RWPE1 (cell line): ENCODE results near the gene CHRNA1.

Experiments
- CTCF ChIA-PET: fragments of 350-600 bp; sonication (Branson Sonifier 250); formaldehyde crosslinking; extraction: SDS; loops from one replicate; lab custom pipeline; 2021; lab: Yijun Ruan, JAX
- POLR2A ChIA-PET: fragments of 400-600 bp; formaldehyde crosslinking; extraction: SDS; loops from one replicate; lab custom pipeline; 2020; ENCODE audit warnings: antibody characterized with exemption; ENCODE audit not compliant: low non-redundant PET; lab: Yijun Ruan, JAX
- DNase-seq: peaks from one replicate; pipeline ENCODE4 v3.0.0; 2012; ENCODE audit warnings: low spot score
- H3K27ac ChIP-seq: fragments of 450-650 bp; 2 replicates; pipeline ENCODE4 v1.5.1; 2017
- CTCF ChIP-seq: fragments of 450-650 bp; conservative IDR thresholded peaks from 2 replicates; pipeline ENCODE4 v1.5.1; 2017; ENCODE audit warnings: low read depth, mild to moderate bottlenecking

Gene CHRNA1

DNA sequence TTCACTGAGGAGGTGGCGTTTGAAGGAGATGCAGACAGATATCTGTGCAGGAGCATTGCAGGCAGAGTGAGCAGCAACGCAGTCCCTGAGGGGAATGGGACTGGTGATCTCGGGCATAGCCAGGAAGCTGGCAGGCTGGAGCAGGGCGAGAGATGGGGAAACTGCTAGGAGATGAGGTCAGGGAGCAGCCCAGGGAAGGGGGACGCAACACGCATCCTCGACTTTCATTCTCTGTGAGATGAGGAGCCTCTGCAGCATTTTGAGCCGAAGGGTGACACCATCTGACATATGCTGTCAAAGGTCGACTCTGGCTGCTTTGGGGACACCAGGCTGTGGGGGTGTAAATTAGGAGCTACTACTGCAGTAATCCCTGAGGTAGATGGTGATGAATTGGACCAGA lies 4.3 kb upstream of the CHRNA1 start:
- CTCF ChIA-PET: no interaction called here

DNA sequence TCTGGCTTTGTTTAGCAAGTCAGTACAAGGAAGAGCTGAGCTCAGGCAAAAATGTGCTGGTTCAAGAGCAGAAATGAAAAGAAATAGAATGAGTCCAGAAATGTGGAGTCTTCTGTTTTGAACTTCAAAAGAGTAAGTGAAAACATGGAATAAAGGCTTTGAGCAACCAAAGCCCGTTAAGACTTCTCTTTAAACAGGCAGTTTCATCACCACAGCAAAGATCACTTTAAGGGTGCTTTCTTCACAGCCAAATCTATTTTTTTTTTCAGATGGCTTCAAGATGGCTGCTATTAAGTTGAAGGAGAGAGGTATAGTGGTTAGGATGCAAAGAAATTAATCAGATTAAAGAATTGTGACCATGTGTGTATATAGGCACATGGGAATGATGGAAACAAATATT lies 2.0 kb upstream of the CHRNA1 start:
- TF ChIP-seq CTCF: no peak
- POLR2A ChIA-PET: no interaction called here

More for the DNA sequence above, 4.3 kb upstream of the CHRNA1 start:
- TF ChIP-seq CTCF: no peak
- H3K27ac ChIP-seq: no peak overlapping the region
- no peak for DNase-seq
- POLR2A ChIA-PET: no interaction called here

DNA sequence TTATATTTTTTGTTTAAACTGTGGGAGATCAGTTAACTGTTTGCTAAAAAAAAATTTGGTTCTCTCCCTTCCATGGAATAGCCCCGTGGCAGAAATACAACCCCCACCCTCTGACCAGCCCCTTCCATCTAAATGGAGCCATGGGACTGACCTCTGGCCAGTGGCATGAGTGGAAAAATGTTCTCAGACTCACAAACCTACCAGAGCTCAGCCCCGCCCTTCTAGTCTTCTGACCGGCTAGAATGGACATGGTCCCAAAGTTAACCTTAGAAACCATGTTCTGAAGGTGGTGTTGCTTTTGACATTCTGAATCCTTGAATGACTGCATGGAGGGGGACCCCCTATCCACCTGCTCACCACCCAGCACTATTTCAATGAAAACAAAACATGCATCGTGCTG lies 1.3 kb upstream of the CHRNA1 start:
- TF ChIP-seq CTCF: no peak
- CTCF ChIA-PET: interaction anchor here (0.6 to 0.7 kb wide), 2 partner anchors 12 to 31 kb away, joined by 3 to 4 read pairs; no protein-coding TSS in a partner anchor
- POLR2A ChIA-PET: no interaction called here
- H3K27ac ChIP-seq: no peak overlapping the region
- no peak for DNase-seq

More for the DNA sequence above, 2.0 kb upstream of the CHRNA1 start:
- DNase-seq: no peak
- no peak overlapping the region for H3K27ac ChIP-seq
- CTCF ChIA-PET: interaction anchor here (0.7 kb wide), 1 partner anchor 30 kb away, joined by 4 read pairs; no protein-coding TSS in a partner anchor

- POLR2A ChIA-PET: no interaction called here
- CTCF ChIA-PET: interaction anchor here (0.6 to 1.6 kb wide), 2 partner anchors 15 to 542 kb away, joined by 3 to 4 read pairs; no protein-coding TSS in a partner anchor
- H3K27ac ChIP-seq: no peak overlapping the region
- no peak for DNase-seq
- no peak for TF ChIP-seq CTCF
These were observed 492 bp downstream of the CHRNA1 start for GRCh38 chr2:174763780-174764179.

GRCh38 chr2:174762464-174762863 lies 1.8 kb downstream of the CHRNA1 start:
- DNase-seq: no peak
- CTCF ChIA-PET: interaction anchor here (0.7 to 1.6 kb wide), 3 partner anchors 9 to 14 kb away, joined by 3 to 6 read pairs (median 4); no protein-coding TSS in a partner anchor
- H3K27ac ChIP-seq: no peak overlapping the region
- TF ChIP-seq CTCF: no peak
- POLR2A ChIA-PET: no interaction called here

DNA sequence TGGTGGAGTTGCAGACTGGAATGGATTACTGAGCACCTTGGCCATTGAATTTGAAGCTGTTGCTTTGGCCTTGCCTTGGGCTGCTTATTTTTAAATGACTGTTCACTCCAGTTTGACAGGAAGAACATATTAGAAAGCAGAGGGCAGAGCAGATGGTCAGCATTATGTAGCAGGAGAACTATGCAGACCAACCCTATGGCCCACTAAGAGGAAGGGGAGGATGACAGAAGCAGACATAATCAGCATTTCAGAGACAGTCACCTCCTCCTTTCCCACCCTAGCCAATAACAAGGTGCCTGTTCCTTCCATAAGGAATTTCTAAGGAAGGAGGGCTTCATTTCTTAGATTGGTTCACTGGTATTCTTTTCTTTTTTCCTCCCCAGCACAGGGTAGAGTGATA lies 2.4 kb downstream of the CHRNA1 start:
- no peak for TF ChIP-seq CTCF
- ChIA-PET POLR2A (no interaction called here), CTCF (no interaction called here)
- no peak overlapping the region for H3K27ac ChIP-seq
- no peak for DNase-seq
